ENCODE results near the gene NEK6.
A peak's percentile ranks its signal among the peaks of the same experiment; 100 is the strongest.

NEK6 gene

GRCh38 chr9:124373851-124374250 lies 116.1 kb downstream of the NEK6 start:
- DNase-seq (ENCODE audit: low spot score), result no peak

GRCh38 chr9:124375726-124376125 lies 118.0 kb downstream of the NEK6 start:
- DNase-seq (ENCODE audit: low spot score), result no peak

- DNase-seq (ENCODE audit: low spot score), result no peak
These were observed 118.6 kb downstream of the NEK6 start for GRCh38 chr9:124376329-124376728.

GRCh38 chr9:124377551-124378406 lies 120.0 kb downstream of the NEK6 start:
- no peak for DNase-seq (ENCODE audit: low spot score)

DNA sequence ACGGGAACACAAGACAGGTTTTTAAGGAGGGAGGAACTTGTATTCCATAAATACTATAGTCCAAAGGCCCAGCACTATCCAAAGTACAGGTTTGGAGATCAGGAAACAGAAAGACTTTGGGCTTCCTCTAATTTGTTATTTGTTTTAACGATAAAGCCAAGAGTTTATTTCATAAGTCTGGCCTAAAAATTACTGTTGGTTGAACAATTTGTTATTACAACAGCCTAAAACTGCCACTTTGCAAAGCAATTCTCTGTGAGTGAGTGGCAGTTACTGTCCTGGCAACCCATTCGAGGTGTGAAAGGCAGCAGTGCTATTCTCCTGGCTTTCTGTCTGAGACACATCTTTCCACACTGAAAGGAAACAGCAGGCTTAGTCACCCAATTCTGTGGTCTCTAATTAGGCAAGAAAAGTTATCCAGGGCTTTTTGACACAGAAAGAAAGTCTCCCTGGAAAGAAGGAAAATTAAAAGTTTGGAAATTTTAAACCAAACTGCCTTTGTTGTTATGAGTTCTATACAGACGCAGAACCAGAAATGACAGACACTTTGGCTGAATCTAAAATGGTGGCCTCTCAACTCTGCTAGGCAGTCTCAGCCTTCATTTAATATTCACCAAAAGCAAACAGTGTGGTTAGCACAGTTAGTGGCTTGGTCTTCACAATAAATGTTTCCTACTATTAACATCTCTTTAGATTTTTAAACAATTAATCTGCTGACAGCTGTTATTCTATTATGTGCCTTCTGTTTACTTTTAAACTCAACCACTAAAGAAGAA lies 123.6 kb downstream of the NEK6 start:
- DNase-seq (ENCODE audit: low spot score), result peak; percentile 45

GRCh38 chr9:124384210-124384609 lies 126.5 kb downstream of the NEK6 start:
- DNase-seq (ENCODE audit: low spot score), result no peak

DNA sequence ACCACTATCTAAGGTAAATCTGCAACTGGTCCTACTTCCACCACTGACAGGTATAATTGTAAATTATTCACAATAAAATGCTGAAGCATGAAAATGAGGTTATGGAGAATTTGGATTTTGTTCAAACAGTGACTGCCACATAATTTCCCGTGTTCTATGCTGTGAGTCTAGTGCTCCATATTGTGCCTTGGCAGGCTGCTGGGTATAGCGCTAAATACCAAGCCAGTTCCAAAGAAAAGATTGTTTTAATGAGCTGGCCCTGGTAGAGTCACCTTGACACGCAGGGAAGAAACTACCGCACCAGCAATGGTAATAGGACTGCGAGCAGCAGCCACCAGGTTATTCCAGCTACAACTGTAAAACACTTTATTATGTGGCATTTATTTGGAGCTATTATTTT lies 127.1 kb downstream of the NEK6 start:
- DNase-seq (ENCODE audit: low spot score), result no peak

DNA sequence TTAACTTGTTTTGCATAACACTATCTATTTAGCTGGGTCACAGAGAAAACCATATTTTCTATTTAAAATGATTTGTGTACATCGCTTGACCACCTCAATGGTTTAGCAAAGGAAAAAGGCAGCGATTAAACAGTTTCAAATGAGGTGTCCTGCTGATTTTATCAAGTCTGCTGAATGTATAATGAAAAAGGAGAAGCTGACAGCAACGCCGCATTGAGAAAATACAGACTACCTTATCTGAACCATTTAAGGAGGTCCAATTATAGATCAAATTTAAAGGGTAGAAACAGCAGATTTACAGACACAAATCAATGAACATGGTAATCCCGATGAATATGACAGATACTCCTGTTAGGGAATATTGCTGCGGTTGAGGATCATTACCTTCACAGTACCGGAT lies 127.9 kb downstream of the NEK6 start:
- no peak for DNase-seq (ENCODE audit: low spot score)

DNA sequence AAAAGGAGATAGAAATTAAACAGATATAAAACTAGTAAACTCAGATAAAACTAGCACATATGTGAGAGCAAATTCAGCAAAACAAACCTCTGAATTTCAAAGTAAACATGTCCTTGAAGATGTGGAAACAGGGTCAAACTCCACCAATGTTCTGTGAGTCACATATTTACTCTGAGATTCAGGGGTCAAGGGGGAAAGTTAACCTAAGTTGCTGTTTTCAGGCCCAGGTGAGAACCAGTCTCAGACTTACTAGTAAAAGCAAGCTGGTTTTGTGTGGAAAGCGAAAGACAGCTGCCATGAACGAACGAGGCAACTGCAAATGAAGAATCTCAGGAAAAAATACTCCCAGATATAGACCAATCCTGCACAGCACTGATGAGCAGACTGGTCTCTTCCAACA lies 128.5 kb downstream of the NEK6 start:
- DNase-seq (ENCODE audit: low spot score), result no peak

DNA sequence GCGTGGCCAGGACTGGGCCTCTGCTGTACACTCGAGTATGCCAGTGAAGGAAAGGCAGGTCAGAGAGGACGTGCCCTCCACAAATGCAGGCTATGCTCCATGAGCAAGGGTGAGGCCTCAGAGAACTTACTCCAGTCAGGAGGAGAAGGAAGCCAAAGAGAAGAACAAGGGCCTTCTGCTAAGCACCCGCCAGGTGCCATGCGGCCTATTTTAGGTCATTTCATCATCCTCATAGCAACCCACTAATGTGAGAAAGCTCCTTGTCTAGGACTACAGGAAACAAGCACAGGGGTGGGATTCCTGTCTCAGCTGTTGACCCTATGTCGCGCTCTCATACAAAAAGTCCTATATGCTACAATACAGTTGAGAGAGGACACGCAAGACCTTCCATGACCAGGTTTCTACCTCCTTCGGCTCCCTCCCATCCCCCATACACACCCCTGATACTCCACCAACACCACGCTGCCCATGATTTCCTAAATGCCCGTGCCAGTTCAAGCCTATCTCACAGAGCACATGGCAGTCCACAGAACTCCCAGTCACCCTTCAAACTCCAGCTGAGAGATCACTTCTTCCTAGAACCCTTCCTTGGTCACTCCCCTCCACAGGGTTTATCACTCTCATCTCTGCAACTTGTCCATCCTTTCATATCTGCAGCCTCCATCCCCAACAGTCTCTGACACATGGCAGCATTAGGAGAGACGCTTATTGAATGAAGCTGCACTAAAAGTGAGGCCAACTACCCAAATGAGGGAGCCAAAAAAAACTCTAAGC lies 130.7 kb downstream of the NEK6 start:
- DNase-seq (ENCODE audit: low spot score), result no peak

DNA sequence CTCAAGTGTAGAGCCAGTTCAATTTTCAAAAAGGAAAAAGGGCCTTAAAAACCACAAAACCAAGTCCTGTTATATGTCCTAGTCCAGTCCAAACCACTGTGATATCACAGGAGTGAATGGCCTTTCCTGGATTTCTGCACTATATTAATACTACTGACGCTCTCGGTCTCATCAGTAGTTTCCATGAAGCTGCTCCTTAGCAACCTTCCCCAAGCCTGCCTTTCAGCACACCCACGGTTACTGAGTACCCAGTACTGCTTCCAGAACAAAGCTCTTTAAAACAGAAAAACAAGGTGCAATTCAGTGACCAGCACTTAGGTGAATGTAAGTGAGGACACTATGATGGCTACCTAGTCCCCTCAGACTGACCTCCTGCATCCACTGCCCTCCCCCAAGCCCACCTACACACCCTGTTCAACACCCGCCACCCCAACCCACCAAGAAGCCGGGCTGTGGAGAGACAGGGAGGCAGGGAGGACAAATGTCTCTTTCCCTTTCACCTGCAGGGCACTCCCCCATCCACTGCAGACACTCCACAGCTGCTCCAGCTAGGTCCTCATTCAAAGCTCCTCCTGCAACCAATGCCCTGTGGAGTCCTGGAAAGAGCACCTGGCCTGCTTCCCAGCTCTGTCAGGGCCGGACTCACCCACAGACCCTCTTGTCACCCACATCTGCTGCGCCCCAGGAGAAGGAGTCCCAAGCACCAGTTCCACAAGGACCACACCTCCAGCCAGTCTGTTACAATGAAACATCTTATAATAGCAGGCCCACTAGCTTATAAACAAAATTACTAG lies 131.6 kb downstream of the NEK6 start:
- no peak for DNase-seq (ENCODE audit: low spot score)

DNA sequence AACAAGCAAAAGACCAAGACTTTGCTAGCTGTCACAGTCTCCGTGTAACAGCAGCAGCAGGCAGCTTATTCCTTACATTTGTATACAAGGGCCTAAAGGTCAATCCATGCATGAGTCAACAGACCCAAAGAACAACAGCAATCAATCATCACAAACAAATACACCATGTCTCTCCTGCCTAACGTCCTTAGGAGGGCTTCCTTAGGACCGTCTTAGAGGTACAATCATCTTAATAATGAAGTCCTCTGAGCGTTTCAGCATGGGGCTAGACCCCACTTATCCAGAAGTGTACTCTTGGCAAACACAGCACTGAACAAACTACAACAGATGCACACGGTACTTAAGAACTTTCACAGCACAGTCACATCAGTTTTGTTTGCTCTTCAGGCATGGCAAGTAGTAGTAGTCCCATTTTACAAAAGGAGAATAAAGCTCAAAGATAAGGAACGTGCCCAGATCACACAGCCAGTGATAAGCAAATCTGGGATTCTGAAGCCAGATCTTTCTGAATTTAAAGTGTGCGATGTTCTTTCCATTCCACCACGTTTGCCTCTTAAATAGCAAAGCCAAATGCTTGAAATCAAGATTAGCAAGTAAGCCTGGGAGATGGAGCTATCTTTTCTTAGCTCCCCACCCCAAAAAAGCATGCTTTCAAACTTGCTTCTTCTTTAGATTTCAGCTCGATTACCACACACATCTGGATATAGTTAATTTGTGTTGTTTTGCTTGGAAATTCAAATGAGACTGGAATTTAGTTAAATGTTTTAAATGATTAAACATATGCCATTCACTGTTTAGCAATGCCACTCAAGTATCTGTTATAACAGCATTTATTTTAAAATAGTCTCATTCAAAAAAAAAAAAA lies 133.3 kb downstream of the NEK6 start:
- peak; percentile 36 for DNase-seq (ENCODE audit: low spot score)

GRCh38 chr9:124392254-124392870 lies 134.6 kb downstream of the NEK6 start:
- peak; percentile 24 for DNase-seq (ENCODE audit: low spot score)

DNA sequence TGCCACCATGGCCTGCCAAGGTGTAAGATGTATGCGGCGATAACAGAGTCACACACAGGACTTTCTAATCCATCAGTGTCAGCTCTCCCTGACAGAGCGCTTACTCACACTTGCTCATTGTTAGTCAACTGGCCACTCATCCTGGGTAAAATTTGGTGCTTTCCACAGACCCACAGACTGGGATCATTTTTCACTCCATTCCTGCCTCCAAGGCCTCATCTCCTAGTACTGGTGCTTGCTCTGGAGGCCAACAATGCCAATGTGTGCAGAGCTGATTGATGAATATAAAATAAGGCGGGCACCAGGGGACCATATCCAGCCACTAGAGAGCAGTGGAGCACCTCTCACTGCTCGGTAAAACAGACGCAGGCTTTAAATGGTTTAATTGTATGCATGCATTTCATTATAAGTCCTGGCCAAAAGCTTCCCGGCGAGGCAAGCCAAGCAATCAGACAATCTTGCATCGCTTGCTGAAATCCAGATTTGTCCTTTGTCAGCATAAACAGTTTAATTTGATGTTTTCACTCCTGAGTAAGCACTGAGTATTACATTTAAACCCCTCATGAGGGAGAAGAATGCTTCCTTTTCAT lies 135.2 kb downstream of the NEK6 start:
- DNase-seq (ENCODE audit: low spot score), result peak; percentile 83

DNA sequence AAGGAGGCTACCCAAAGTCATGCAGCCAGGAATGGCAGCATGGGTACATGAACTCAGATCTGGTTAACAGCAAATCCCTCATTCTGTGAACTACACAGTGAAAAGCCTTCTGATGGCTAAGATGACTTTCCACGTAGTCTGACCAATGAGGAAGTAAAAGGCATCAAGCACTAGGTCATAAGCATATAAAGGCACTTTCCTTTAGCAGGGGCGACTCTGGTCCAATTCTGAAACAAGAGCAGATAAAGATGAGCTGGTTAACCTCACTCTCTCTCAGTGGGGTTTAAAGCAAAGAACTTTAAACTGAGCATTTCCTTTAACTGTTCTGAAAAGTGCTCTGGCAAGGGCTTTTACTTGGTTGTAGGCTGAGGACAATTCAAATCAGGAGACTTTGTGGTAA lies 136.4 kb downstream of the NEK6 start:
- DNase-seq (ENCODE audit: low spot score), result no peak

DNA sequence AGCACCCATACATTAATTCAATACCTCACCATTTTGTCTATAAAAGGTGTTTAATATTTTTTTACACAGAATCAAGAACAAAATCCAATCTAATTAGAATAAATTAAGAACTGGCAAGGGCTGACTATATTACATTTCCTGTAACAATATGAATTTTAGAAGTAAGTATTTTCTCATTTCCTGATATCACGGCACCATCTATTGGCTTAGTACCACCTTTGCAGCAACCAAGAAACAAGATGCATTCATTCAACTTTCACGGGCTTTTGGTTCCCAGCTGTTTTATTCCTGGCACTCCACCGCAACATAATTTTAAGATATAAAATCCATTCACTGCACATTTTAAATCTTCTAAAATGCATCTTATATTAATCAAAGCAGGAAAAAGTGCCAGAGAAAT lies 136.8 kb downstream of the NEK6 start:
- no peak for DNase-seq (ENCODE audit: low spot score)

- no peak for DNase-seq (ENCODE audit: low spot score)
These were observed 138.1 kb downstream of the NEK6 start for GRCh38 chr9:124395826-124396225.

DNA sequence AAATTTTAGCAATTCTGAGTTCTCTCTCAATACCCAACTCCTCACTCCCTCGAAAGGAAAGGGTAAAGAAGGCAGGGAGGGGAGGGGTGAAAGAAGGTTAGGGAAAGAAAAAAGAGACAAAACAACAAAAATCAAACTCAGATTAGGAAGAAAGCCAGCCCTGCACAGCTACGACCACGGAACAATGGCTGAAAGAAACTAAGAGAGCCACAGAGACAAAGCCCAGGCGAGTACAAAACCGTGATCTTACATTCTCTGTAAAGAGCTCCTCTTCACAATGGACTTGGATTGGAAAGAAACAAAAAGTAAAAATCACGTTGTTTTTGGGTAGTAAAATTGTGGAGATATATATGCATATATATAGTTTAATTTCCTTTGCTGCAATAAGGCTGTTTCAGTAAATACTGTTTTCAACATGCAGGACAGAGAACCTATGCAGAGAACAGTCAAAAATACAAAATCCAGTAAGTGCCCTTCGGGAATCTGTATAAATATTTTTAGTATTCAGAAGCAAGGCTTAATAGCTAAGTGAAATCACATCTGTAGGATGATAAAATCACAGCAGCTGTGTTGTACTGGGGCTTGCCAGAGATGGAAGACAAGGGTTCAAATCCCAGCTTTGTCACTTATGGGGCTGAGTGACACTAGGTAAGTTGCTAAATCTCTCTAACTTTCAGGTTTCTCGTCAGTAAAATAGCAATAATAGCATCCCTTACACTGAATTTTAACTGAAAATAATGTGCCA lies 140.6 kb downstream of the NEK6 start:
- no peak for DNase-seq (ENCODE audit: low spot score)

- peak; percentile 89 for DNase-seq (ENCODE audit: low spot score)
These were observed 141.7 kb downstream of the NEK6 start for GRCh38 chr9:124399323-124399967.

All from AG20443 (cell line).